ENCODE measurements around the gene EPHB1. TPM values are rescaled to one million over a fixed set of nuclear protein-coding genes. Genes with fewer than 3 reads are reported as not detected.

The EPHB1 gene
- 0.43 and 1.6 TPM in 2 replicates for total RNA-seq (2014; rRNA removed; shearing (Covaris generic))
- 0.81 and 1.1 TPM in 2 replicates for polyA plus RNA-seq (2016; fragmentation: Nextera tagmentation; extraction: Ambion mirVana)

GRCh38 chr3:134794950-134795745 lies at the start of gene EPHB1:
Gene EPHB1, plus strand, starts transcription at chr3:134795260.
- 1 to 3% methylated on average over 68 to 70 of the region's 70 CpGs for WGBS, 2 experiments (ENCODE audit: low coverage in 1 of 2, low lambda C conversion rate in 2 of 2, missing lambda C conversion rate in 2 of 2)
- no peaks in the 10 kb centered on the region for H4K20me1 ChIP-seq (ENCODE audit: insufficient read depth)
- H3K27me3 ChIP-seq (replicated peaks; ENCODE audit: insufficient read depth), result peaks cover 10% of the 10 kb centered on the region; the same call in 1 of the 2 replicates
- peak within 1 kb of the TSS; percentile 76 for H2AFZ ChIP-seq
- no peaks in the 10 kb centered on the region for H3K79me2 ChIP-seq (ENCODE audit: insufficient read depth)
- DNase-seq, result peak; percentile 95
- H3K4me1 ChIP-seq (ENCODE audit: insufficient read depth), result no peaks in the 10 kb centered on the region
- H3K27ac ChIP-seq, result no peak within 1 kb of the TSS
- peak within 1 kb of the TSS; percentile 76 for H3K4me2 ChIP-seq (ENCODE audit: unreplicated experiment)
- H3K9me2 ChIP-seq (ENCODE audit: insufficient read depth), result no peaks in the 10 kb centered on the region
- peak within 1 kb of the TSS; percentile 77 for H3K4me3 ChIP-seq
- H3F3A ChIP-seq (ENCODE audit: insufficient read depth), result no peaks in the 10 kb centered on the region
- H3K36me3 ChIP-seq (ENCODE audit: low read depth), result no peaks in the 10 kb centered on the region
- peak within 1 kb of the TSS; percentile 57 for H3K9ac ChIP-seq
- in situ Hi-C loops (cut with MboI), result loop anchor here (10.0 kb wide), 2 partner anchors 720 to 1100 kb away; no protein-coding TSS in a partner anchor
- no peaks in the 10 kb centered on the region for H3K9me3 ChIP-seq (ENCODE audit: low read depth)
- TF ChIP-seq EZH2phosphoT487 (IDR thresholded peaks at IDR 0.05; ENCODE audit: insufficient read depth, low read depth), result no peak
- no peak for TF ChIP-seq EZH2 (IDR thresholded peaks at IDR 0.05; ENCODE audit: insufficient read depth, poor library complexity, severe bottlenecking)

GRCh38 chr3:134748698-134749097 lies 46.4 kb upstream of the EPHB1 start:
- Histone ChIP-seq H3K79me2 (ENCODE audit: insufficient read depth) (no peaks in the 10 kb centered on the region), H3K4me1 (ENCODE audit: insufficient read depth) (no peaks in the 10 kb centered on the region)
- in situ Hi-C loops (cut with MboI), result loop anchor here (10.0 kb wide), 1 partner anchor 144 kb away; no protein-coding TSS in a partner anchor

DNA sequence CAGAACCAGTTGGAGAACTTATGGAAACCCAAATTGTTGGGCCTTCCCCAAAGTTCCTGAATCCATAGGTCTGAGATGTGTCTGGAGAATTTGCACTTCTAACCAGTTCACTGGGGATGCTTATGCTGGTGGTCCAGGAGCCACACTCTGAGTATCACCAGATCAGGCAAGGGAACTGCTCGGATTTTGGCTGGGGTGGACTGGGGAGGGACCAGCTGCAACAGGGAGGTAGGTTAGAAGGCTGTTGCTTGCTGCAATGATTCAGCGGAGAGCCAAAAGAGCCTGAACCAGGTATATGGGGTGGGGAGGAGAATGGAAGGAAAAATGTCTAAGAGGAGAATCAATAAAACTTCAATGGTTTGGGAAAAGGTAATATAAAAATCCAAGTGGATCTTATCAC lies 45.9 kb upstream of the EPHB1 start:
- no peak overlapping the region for H3K9ac ChIP-seq
- WGBS, 2 experiments (ENCODE audit: low coverage in 1 of 2, low lambda C conversion rate in 2 of 2, missing lambda C conversion rate in 2 of 2), result 68 to 77% methylated on average over 2 of the region's 2 CpGs
- in situ Hi-C loops (cut with MboI), result loop anchor here (10.0 kb wide), 1 partner anchor 144 kb away; no protein-coding TSS in a partner anchor
- no peak overlapping the region for H3K27ac ChIP-seq
- no peaks in the 10 kb centered on the region for H3F3A ChIP-seq (ENCODE audit: insufficient read depth)
- no peak for TF ChIP-seq EZH2phosphoT487 (IDR thresholded peaks at IDR 0.05; ENCODE audit: insufficient read depth, low read depth)
- TF ChIP-seq EZH2 (IDR thresholded peaks at IDR 0.05; ENCODE audit: insufficient read depth, poor library complexity, severe bottlenecking), result no peak
- H3K4me1 ChIP-seq (ENCODE audit: insufficient read depth), result no peaks in the 10 kb centered on the region
- H3K4me3 ChIP-seq, result no peak overlapping the region
- no peaks in the 10 kb centered on the region for H3K79me2 ChIP-seq (ENCODE audit: insufficient read depth)
- no peaks in the 10 kb centered on the region for H3K36me3 ChIP-seq (ENCODE audit: low read depth)
- no peaks in the 10 kb centered on the region for H3K9me2 ChIP-seq (ENCODE audit: insufficient read depth)
- H4K20me1 ChIP-seq (ENCODE audit: insufficient read depth), result no peaks in the 10 kb centered on the region
- H3K9me3 ChIP-seq (ENCODE audit: low read depth), result no peaks in the 10 kb centered on the region
- H2AFZ ChIP-seq, result no peak overlapping the region
- no peaks in the 10 kb centered on the region for H3K27me3 ChIP-seq (replicated peaks; ENCODE audit: insufficient read depth)
- no peak for DNase-seq
- H3K4me2 ChIP-seq (ENCODE audit: unreplicated experiment), result no peak overlapping the region

More at GRCh38 chr3:134748698-134749097, 46.4 kb upstream of the EPHB1 start:
- 76 to 88% methylated on average over 1 of the region's 1 CpG for WGBS, 2 experiments (ENCODE audit: low coverage in 1 of 2, low lambda C conversion rate in 2 of 2, missing lambda C conversion rate in 2 of 2)
- no peak overlapping the region for H3K27ac ChIP-seq
- no peak for DNase-seq
- no peaks in the 10 kb centered on the region for H3K36me3 ChIP-seq (ENCODE audit: low read depth)
- H3K9ac ChIP-seq, result no peak overlapping the region
- no peaks in the 10 kb centered on the region for H3K9me3 ChIP-seq (ENCODE audit: low read depth)
- H2AFZ ChIP-seq, result no peak overlapping the region
- no peaks in the 10 kb centered on the region for H4K20me1 ChIP-seq (ENCODE audit: insufficient read depth)
- TF ChIP-seq EZH2 (IDR thresholded peaks at IDR 0.05; ENCODE audit: insufficient read depth, poor library complexity, severe bottlenecking) (no peak), EZH2phosphoT487 (IDR thresholded peaks at IDR 0.05; ENCODE audit: insufficient read depth, low read depth) (no peak)
- no peaks in the 10 kb centered on the region for H3F3A ChIP-seq (ENCODE audit: insufficient read depth)
- no peaks in the 10 kb centered on the region for H3K27me3 ChIP-seq (replicated peaks; ENCODE audit: insufficient read depth)
- H3K4me3 ChIP-seq, result no peak overlapping the region
- H3K9me2 ChIP-seq (ENCODE audit: insufficient read depth), result no peaks in the 10 kb centered on the region
- no peak overlapping the region for H3K4me2 ChIP-seq (ENCODE audit: unreplicated experiment)

DNA sequence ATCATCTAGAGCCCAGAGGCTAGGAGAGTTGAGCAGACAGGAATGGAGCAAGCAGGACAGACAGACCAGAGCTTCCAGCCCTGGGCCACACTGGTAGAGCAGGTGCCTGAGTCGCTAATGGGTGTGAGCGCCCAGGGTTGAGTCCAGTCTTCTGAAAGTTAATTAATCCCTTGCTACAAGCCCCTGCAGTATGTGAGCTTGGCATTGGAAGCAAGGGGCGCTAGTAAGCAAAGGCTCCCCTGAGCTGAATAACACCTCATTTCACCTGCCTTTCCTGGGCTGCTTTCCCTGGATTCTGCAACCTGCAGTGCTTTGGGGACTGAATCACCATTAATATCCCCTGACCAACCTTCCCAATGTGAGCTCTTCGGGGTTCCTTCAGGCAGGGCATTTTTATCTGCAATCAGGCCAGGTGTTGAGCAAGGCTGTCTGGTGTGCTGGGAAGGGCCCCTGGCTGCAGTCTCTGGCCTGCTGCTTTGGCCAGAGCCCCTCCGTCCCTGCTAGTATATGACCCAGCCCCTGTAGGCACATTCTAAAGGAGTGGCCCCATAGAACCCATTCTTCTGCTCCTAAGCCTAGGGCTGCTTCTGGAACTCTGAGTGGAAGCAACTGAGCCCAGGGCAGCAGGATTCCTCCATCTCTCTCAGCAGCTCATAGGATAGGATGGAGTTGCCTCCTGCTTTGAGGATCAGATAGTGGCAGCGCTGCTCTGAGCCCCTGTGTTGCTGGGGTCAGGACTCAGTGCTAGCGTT lies 45.1 kb upstream of the EPHB1 start:
- Histone ChIP-seq H3K79me2 (ENCODE audit: insufficient read depth) (no peaks in the 10 kb centered on the region), H3K9me3 (ENCODE audit: low read depth) (no peaks in the 10 kb centered on the region), H3F3A (ENCODE audit: insufficient read depth) (no peaks in the 10 kb centered on the region), H3K9ac (no peak overlapping the region), H2AFZ (no peak overlapping the region), H3K36me3 (ENCODE audit: low read depth) (no peaks in the 10 kb centered on the region), H3K4me1 (ENCODE audit: insufficient read depth) (no peaks in the 10 kb centered on the region), H3K4me2 (ENCODE audit: unreplicated experiment) (no peak overlapping the region), H3K27me3 (replicated peaks; ENCODE audit: insufficient read depth) (no peaks in the 10 kb centered on the region), H3K27ac (no peak overlapping the region), H3K4me3 (no peak overlapping the region), H3K9me2 (ENCODE audit: insufficient read depth) (no peaks in the 10 kb centered on the region), H4K20me1 (ENCODE audit: insufficient read depth) (no peaks in the 10 kb centered on the region)
- WGBS, 2 experiments (ENCODE audit: low coverage in 1 of 2, low lambda C conversion rate in 2 of 2, missing lambda C conversion rate in 2 of 2), result 85 to 90% methylated on average over 7 of the region's 7 CpGs
- TF ChIP-seq EZH2phosphoT487 (IDR thresholded peaks at IDR 0.05; ENCODE audit: insufficient read depth, low read depth), result no peak
- no peak for TF ChIP-seq EZH2 (IDR thresholded peaks at IDR 0.05; ENCODE audit: insufficient read depth, poor library complexity, severe bottlenecking)
- in situ Hi-C loops (cut with MboI), result loop anchor here (10.0 kb wide), 1 partner anchor 145 kb away; no protein-coding TSS in a partner anchor
- DNase-seq, result no peak
